ENCODE data around the gene KRT78. TPM values are rescaled to one million over a fixed set of nuclear protein-coding genes. Genes with fewer than 3 reads are reported as not detected.

KRT78 gene, protein sequence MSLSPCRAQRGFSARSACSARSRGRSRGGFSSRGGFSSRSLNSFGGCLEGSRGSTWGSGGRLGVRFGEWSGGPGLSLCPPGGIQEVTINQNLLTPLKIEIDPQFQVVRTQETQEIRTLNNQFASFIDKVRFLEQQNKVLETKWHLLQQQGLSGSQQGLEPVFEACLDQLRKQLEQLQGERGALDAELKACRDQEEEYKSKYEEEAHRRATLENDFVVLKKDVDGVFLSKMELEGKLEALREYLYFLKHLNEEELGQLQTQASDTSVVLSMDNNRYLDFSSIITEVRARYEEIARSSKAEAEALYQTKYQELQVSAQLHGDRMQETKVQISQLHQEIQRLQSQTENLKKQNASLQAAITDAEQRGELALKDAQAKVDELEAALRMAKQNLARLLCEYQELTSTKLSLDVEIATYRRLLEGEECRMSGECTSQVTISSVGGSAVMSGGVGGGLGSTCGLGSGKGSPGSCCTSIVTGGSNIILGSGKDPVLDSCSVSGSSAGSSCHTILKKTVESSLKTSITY
- total RNA-seq (not detected), polyA plus RNA-seq (under 1 TPM in 1 of 2 donors, not detected in 1; 0.06 TPM)

DNA sequence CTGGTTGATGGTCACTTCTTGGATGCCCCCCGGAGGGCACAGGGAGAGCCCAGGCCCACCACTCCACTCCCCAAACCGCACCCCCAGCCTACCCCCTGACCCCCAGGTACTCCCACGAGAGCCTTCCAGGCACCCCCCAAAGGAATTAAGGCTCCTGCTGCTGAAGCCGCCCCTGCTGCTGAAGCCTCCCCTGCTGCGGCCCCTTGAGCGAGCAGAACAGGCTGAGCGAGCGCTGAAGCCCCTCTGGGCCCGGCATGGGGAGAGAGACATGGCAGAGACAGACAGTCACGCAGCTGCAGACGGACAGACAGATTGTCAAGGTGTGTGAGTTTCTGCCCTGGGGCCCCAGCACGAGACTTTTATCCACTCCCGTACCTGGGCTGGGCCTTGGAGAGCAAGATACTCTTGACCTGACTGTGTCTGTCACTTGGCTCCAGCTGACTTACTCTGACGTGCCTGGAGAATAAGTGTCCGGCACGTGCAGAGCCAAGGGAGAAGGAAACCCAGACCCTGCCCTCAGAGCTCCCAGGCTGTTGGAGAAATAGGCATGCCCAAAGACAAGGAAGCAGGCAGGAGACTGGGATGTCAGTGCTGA, at the start of gene KRT78:
Gene KRT78, minus strand, starts transcription at position 334 of the 595 bp plus-strand sequence. Its CDS starts 64 bp downstream, at position 270.
- DNase-seq (ENCODE audit: low spot score), result no peak
- no peak within 1 kb of the TSS for H3K4me3 ChIP-seq (ENCODE audit: low read depth in 1 of 3, low read length in 3 of 3)
- H3K9me3 ChIP-seq (ENCODE audit: control insufficient read depth in 4 of 4, low read length in 3 of 4), result no peaks in the 10 kb centered on the region
- no peaks in the 10 kb centered on the region for H3K36me3 ChIP-seq (ENCODE audit: control insufficient read depth in 4 of 4, insufficient read depth in 3 of 4, low read depth in 1 of 4, low read length in 3 of 4)
- no peak for TF ChIP-seq HNF4G (IDR thresholded peaks at IDR 0.05)
- no peak within 1 kb of the TSS for H3K27ac ChIP-seq (ENCODE audit: low read depth in 1 of 2, low read length in 2 of 2)
- no peaks in the 10 kb centered on the region for H3K4me1 ChIP-seq (ENCODE audit: control insufficient read depth in 4 of 4, insufficient read depth in 4 of 4, low read length in 3 of 4)
- peaks cover 0 to 4% (median 0%) of the 10 kb centered on the region in 4 donors for H3K27me3 ChIP-seq (ENCODE audit: control insufficient read depth in 4 of 4, insufficient read depth in 4 of 4, low read length in 3 of 4)
- no peak within 1 kb of the TSS for H3K9ac ChIP-seq (ENCODE audit: low read depth in 1 of 2, low read length in 2 of 2)
- 85% methylated on average over 16 of the region's 16 CpGs for WGBS

DNA sequence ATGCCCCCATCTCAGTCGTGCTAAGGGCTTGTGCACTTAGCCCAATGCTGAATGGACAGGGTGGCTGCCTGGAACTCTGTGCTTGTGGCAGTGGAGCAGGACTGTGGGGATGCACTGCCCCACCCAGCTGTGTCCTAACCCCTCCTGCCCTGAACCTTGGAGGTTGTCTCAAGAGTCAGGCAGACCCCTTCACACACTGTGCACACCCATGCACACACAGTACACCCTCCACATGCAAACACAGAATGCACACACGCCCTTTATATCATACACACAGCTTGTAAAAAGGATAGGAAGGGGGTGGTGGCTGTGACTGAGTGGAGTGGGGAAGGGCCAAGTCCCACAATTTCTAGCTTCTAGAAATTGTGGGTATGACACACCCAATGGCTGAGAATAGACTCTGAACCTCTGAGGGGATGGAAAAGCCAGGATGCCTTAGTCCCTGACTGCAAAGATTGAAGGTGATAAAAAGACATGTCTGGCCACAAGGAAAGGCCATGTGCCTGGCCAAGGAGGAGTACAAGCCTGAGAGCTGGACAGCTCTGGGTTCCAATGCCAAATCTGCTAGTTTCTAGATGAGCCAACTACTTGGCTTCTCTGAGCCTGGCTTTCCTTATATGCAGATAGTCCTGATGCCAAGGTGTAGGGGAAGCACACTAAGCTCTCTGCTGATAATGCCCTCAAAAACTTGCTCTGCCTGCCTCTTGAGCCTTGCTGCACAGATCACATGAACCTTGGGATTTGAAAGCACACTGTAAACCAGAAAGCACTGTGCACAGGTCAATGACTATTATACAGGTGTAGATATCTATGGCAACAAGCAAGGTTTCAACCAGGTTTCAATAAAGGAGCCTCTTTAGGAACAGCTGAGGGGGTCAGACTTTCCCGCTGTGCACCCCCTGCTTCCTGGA, 47.7 kb upstream of the KRT78 start:
- Histone ChIP-seq H3K36me3 (ENCODE audit: control insufficient read depth in 4 of 4, insufficient read depth in 3 of 4, low read depth in 1 of 4, low read length in 3 of 4) (peaks cover 11 to 34% (median 28%) of the 10 kb centered on the region in 4 donors), H3K4me3 (ENCODE audit: low read depth in 1 of 3, low read length in 3 of 3) (no peak overlapping the region), H3K27ac (ENCODE audit: low read depth in 1 of 2, low read length in 2 of 2) (no peak overlapping the region), H3K9ac (ENCODE audit: low read depth in 1 of 2, low read length in 2 of 2) (no peak overlapping the region), H3K9me3 (ENCODE audit: control insufficient read depth in 4 of 4, low read length in 3 of 4) (no peaks in the 10 kb centered on the region), H3K27me3 (ENCODE audit: control insufficient read depth in 4 of 4, insufficient read depth in 4 of 4, low read length in 3 of 4) (no peaks in the 10 kb centered on the region), H3K4me1 (ENCODE audit: control insufficient read depth in 4 of 4, insufficient read depth in 4 of 4, low read length in 3 of 4) (peaks cover 0 to 11% (median 2%) of the 10 kb centered on the region in 4 donors)
- 72% methylated on average over 3 of the region's 3 CpGs for WGBS
- DNase-seq (ENCODE audit: low spot score), result no peak
- TF ChIP-seq, protein P1, sequence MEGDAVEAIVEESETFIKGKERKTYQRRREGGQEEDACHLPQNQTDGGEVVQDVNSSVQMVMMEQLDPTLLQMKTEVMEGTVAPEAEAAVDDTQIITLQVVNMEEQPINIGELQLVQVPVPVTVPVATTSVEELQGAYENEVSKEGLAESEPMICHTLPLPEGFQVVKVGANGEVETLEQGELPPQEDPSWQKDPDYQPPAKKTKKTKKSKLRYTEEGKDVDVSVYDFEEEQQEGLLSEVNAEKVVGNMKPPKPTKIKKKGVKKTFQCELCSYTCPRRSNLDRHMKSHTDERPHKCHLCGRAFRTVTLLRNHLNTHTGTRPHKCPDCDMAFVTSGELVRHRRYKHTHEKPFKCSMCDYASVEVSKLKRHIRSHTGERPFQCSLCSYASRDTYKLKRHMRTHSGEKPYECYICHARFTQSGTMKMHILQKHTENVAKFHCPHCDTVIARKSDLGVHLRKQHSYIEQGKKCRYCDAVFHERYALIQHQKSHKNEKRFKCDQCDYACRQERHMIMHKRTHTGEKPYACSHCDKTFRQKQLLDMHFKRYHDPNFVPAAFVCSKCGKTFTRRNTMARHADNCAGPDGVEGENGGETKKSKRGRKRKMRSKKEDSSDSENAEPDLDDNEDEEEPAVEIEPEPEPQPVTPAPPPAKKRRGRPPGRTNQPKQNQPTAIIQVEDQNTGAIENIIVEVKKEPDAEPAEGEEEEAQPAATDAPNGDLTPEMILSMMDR (IDR thresholded peaks at IDR 0.05; ENCODE audit: low read depth, low read length, missing input control), result no peak
- TF ChIP-seq EGR1 (IDR thresholded peaks at IDR 0.05; ENCODE audit: low read depth in 2 of 2) (no peak), HNF4A (conservative IDR thresholded peaks at IDR 0.05) (no peak), TAF1 (conservative IDR thresholded peaks at IDR 0.05) (no peak), SP1 (IDR thresholded peaks at IDR 0.05) (no peak), FOXA2 (IDR thresholded peaks at IDR 0.05) (no peak), HNF4G (IDR thresholded peaks at IDR 0.05) (no peak), YY1 (IDR thresholded peaks at IDR 0.05) (no peak), RXRA (IDR thresholded peaks at IDR 0.05) (no peak), RAD21 (IDR thresholded peaks at IDR 0.05) (no peak)
- TF ChIP-seq, protein P2, sequence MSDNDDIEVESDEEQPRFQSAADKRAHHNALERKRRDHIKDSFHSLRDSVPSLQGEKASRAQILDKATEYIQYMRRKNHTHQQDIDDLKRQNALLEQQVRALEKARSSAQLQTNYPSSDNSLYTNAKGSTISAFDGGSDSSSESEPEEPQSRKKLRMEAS (IDR thresholded peaks at IDR 0.05), result no peak
- TF ChIP-seq, protein P3, sequence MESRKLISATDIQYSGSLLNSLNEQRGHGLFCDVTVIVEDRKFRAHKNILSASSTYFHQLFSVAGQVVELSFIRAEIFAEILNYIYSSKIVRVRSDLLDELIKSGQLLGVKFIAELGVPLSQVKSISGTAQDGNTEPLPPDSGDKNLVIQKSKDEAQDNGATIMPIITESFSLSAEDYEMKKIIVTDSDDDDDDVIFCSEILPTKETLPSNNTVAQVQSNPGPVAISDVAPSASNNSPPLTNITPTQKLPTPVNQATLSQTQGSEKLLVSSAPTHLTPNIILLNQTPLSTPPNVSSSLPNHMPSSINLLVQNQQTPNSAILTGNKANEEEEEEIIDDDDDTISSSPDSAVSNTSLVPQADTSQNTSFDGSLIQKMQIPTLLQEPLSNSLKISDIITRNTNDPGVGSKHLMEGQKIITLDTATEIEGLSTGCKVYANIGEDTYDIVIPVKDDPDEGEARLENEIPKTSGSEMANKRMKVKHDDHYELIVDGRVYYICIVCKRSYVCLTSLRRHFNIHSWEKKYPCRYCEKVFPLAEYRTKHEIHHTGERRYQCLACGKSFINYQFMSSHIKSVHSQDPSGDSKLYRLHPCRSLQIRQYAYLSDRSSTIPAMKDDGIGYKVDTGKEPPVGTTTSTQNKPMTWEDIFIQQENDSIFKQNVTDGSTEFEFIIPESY (IDR thresholded peaks at IDR 0.05), result no peak
- TF ChIP-seq, protein P4, sequence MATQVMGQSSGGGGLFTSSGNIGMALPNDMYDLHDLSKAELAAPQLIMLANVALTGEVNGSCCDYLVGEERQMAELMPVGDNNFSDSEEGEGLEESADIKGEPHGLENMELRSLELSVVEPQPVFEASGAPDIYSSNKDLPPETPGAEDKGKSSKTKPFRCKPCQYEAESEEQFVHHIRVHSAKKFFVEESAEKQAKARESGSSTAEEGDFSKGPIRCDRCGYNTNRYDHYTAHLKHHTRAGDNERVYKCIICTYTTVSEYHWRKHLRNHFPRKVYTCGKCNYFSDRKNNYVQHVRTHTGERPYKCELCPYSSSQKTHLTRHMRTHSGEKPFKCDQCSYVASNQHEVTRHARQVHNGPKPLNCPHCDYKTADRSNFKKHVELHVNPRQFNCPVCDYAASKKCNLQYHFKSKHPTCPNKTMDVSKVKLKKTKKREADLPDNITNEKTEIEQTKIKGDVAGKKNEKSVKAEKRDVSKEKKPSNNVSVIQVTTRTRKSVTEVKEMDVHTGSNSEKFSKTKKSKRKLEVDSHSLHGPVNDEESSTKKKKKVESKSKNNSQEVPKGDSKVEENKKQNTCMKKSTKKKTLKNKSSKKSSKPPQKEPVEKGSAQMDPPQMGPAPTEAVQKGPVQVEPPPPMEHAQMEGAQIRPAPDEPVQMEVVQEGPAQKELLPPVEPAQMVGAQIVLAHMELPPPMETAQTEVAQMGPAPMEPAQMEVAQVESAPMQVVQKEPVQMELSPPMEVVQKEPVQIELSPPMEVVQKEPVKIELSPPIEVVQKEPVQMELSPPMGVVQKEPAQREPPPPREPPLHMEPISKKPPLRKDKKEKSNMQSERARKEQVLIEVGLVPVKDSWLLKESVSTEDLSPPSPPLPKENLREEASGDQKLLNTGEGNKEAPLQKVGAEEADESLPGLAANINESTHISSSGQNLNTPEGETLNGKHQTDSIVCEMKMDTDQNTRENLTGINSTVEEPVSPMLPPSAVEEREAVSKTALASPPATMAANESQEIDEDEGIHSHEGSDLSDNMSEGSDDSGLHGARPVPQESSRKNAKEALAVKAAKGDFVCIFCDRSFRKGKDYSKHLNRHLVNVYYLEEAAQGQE (IDR thresholded peaks at IDR 0.05), result no peak
